GM11168 (cell line): ENCODE data around the gene PTGES2.

Experiments used
- in situ Hi-C: fragments of 300-500 bp; cut with MboI; formaldehyde crosslinking; loops from one replicate; pipeline ENCODE4 v1.12.0; 2022; ENCODE audit warnings: low sequenced_read_pairs; ENCODE audit not compliant: unreplicated experiment

PTGES2 gene

GRCh38 chr9:128127568-128127989, at the start of gene PTGES2:
Gene PTGES2 (minus strand): TSS chr9:128127729. CDS start chr9:128127717, 12 bp downstream.
- in situ Hi-C loops, result no loop called here

- in situ Hi-C loops, result no loop called here
Observed at GRCh38 chr9:128175726-128176125, 48.2 kb upstream of the PTGES2 start.

- in situ Hi-C loops, result no loop called here
Observed at GRCh38 chr9:128175102-128175563, 47.6 kb upstream of the PTGES2 start.

- in situ Hi-C loops, result no loop called here
Observed at GRCh38 chr9:128174062-128174461, 46.5 kb upstream of the PTGES2 start.

GRCh38 chr9:128169925-128170324, 42.4 kb upstream of the PTGES2 start:
- in situ Hi-C loops, result no loop called here

- in situ Hi-C loops, result no loop called here
Observed at GRCh38 chr9:128169492-128169891, 42.0 kb upstream of the PTGES2 start.

GRCh38 chr9:128168731-128169308, 41.3 kb upstream of the PTGES2 start:
- in situ Hi-C loops, result no loop called here

GRCh38 chr9:128167209-128167608, 39.7 kb upstream of the PTGES2 start:
- in situ Hi-C loops, result no loop called here

GRCh38 chr9:128166169-128166568, 38.6 kb upstream of the PTGES2 start:
- in situ Hi-C loops, result no loop called here

- in situ Hi-C loops, result no loop called here
Observed at GRCh38 chr9:128164307-128164885, 36.9 kb upstream of the PTGES2 start.

- in situ Hi-C loops, result no loop called here
Observed at GRCh38 chr9:128163523-128164306, 36.2 kb upstream of the PTGES2 start.

GRCh38 chr9:128163027-128163515, 35.5 kb upstream of the PTGES2 start:
- in situ Hi-C loops, result no loop called here

- in situ Hi-C loops, result no loop called here
Observed at GRCh38 chr9:128162215-128163026, 34.9 kb upstream of the PTGES2 start.

GRCh38 chr9:128161215-128161902, 33.8 kb upstream of the PTGES2 start:
- in situ Hi-C loops, result no loop called here

GRCh38 chr9:128160603-128160987, 33.1 kb upstream of the PTGES2 start:
- in situ Hi-C loops, result no loop called here

- in situ Hi-C loops, result no loop called here
Observed at GRCh38 chr9:128159784-128160602, 32.5 kb upstream of the PTGES2 start, which contains the start of gene BBLN. Gene BBLN (plus strand): TSS chr9:128160265. CDS start chr9:128160408, 143 bp downstream.

GRCh38 chr9:128159522-128159783, 31.9 kb upstream of the PTGES2 start:
- in situ Hi-C loops, result no loop called here

- in situ Hi-C loops, result no loop called here
Observed at GRCh38 chr9:128155736-128156500, 28.4 kb upstream of the PTGES2 start.
